ENCODE measurements around the gene CSTPP1.

DNA sequence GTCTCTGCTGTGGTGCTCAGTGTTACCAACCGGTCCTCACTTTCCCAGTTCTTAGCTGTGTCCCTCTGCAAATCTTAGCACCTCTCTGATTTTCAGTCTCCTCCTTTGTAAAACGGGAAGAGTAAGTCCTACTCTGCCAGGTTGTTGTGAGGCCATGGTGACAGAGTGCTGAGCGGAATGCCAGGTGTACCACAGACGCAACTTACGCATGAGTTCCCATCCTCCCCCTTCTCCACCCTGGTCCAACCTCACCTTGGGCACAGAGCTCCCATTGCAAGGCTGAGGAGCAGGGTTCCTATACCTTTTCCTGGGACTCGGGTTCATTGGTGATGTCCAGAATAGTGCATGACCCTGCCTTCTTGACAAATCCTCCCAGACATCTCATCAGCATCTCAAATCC lies 270.9 kb downstream of the CSTPP1 start:
- TF ChIP-seq RAD21 (conservative IDR thresholded peaks at IDR 0.05) (no peak), EP300 (conservative IDR thresholded peaks at IDR 0.05; ENCODE audit: poor library complexity, severe bottlenecking) (no peak), EZH2 (IDR thresholded peaks at IDR 0.05; ENCODE audit: borderline replicate concordance, insufficient read depth, low read length, poor library complexity, severe bottlenecking) (no peak), TAF1 (IDR thresholded peaks at IDR 0.05; ENCODE audit: low read depth) (no peak), POLR2AphosphoS5 (IDR thresholded peaks at IDR 0.05) (no peak), SMC3 (conservative IDR thresholded peaks at IDR 0.05; ENCODE audit: poor library complexity) (no peak)
- TF ChIP-seq, protein P1, sequence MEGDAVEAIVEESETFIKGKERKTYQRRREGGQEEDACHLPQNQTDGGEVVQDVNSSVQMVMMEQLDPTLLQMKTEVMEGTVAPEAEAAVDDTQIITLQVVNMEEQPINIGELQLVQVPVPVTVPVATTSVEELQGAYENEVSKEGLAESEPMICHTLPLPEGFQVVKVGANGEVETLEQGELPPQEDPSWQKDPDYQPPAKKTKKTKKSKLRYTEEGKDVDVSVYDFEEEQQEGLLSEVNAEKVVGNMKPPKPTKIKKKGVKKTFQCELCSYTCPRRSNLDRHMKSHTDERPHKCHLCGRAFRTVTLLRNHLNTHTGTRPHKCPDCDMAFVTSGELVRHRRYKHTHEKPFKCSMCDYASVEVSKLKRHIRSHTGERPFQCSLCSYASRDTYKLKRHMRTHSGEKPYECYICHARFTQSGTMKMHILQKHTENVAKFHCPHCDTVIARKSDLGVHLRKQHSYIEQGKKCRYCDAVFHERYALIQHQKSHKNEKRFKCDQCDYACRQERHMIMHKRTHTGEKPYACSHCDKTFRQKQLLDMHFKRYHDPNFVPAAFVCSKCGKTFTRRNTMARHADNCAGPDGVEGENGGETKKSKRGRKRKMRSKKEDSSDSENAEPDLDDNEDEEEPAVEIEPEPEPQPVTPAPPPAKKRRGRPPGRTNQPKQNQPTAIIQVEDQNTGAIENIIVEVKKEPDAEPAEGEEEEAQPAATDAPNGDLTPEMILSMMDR (IDR thresholded peaks at IDR 0.05; ENCODE audit: poor library complexity, severe bottlenecking): no peak
- TF ChIP-seq, protein P2, sequence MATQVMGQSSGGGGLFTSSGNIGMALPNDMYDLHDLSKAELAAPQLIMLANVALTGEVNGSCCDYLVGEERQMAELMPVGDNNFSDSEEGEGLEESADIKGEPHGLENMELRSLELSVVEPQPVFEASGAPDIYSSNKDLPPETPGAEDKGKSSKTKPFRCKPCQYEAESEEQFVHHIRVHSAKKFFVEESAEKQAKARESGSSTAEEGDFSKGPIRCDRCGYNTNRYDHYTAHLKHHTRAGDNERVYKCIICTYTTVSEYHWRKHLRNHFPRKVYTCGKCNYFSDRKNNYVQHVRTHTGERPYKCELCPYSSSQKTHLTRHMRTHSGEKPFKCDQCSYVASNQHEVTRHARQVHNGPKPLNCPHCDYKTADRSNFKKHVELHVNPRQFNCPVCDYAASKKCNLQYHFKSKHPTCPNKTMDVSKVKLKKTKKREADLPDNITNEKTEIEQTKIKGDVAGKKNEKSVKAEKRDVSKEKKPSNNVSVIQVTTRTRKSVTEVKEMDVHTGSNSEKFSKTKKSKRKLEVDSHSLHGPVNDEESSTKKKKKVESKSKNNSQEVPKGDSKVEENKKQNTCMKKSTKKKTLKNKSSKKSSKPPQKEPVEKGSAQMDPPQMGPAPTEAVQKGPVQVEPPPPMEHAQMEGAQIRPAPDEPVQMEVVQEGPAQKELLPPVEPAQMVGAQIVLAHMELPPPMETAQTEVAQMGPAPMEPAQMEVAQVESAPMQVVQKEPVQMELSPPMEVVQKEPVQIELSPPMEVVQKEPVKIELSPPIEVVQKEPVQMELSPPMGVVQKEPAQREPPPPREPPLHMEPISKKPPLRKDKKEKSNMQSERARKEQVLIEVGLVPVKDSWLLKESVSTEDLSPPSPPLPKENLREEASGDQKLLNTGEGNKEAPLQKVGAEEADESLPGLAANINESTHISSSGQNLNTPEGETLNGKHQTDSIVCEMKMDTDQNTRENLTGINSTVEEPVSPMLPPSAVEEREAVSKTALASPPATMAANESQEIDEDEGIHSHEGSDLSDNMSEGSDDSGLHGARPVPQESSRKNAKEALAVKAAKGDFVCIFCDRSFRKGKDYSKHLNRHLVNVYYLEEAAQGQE (IDR thresholded peaks at IDR 0.05; ENCODE audit: borderline replicate concordance): no peak
